SKM-1 (cell line): ENCODE results near the gene CD2BP2.
"Not testable (repeated sequence)": the region's sequence is repeated elsewhere in the genome, so short reads cannot be mapped to it uniquely, and the experiment has no call there.

Experiments used
- DNase-seq: peaks from one replicate; lab custom pipeline; 2025; ENCODE audit not compliant: unreplicated experiment; lab: John Stamatoyannopoulos, UW

The CD2BP2 gene

DNA sequence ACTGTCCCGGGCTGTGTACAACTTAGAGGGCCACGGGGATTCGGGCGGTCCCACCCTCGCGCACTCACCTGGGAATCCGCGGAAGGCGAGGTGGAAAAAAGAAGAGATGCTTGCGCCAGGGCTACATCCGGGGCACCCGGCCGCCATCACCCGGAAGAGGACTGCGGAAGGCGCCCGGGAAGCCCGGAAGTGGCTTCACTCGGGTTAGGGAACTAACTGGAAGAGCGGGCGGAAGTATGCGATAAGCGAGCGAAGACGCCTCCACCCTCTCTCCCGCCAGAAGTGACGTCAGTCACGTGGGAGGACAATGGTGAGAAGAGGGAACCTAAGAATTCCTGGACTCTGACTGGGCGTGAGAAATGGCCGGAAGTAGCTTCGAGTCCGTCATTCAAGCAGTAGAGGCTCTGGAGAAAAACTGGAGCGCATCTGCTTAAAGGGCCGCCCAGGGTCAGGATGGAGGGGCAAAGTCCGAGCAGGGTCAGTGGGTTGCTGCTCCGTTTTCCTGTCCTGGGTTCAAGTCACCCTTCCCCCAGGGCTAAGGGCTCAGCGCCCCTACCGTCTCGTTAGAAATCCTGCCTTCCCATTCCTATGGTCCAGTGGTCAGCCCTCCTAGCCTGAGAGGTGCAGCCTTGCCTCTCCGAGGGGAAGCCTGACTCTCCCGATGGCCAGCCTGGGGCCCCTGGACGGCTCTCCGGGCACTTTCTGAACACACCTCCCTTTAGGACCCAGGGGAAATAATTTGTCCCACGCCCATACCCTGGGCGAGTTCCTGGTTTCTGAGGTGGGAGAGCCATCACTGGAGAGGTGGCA is at the start of gene CD2BP2:
CD2BP2 (minus strand) TSS at position 165 of the 810 bp plus-strand sequence. CDS start 627 bp downstream, outside the sequence.
- peak; percentile 96 for DNase-seq

DNA sequence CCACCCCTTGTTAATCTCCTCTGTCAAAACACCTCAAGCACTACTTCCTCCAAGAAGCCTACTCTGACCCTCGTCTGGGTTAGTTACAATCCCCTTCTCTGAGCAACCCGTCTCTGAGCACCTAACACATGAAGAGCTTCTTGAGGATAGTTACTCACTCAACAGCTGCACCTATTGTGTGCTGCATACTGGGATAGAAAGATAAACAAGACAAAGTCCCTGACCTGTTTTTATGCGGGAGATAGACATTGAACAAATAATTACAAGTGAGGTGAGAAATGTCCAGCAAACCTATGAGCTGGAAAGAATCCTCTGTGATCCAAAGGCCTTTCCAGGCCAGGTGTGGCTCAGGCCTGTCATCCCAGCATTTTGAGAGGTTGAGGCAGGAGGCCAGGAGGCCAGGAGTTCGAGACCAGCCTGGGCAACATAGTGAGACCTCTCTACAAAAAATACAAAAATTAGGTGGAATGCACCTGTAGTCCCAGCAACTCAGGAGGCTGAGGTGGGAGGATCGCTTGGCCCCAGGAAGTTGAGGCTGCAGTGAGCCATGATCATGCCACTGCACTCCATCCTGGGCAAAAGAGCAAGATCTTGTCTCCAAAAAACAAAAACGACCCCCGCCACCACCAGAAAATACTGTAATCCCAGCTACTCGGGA is 46.8 kb upstream of the CD2BP2 start:
- DNase-seq, result no peak

DNA sequence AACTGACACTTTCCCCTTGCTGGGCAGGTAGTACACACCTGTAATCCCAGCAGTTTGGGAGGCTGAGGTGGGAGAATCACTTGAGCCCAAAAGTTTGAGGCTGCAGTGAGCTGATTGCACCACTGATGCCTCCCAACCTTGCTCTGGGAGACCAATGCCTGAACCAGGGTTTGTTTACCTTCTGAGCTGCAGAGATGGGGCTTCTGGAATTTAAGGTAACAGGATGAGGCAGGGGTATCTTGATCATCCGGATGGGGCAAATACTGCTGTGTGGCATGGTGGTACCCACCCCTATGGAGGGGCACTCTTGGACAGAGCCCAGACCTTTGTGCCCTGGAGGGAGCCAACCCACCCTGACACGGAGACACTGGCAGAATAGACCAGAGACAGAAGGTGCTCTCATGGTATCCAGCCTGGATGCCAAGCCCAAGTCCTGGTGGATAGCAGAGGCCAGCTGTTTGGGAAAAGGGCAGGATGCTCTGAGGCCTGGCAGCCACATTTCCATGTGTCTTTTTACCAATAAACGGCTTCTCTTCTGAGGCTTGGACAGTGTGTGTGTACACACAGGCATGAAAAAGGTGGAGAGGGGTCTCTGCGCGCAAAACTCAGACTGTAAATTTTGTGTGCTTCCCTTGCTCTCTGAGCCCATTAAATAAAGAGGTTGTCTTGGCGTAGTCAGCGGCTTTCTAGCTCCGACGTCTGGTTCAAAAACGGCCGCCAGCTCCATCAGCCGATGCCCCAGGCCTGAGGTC is 44.5 kb upstream of the CD2BP2 start:
- no peak for DNase-seq

DNA sequence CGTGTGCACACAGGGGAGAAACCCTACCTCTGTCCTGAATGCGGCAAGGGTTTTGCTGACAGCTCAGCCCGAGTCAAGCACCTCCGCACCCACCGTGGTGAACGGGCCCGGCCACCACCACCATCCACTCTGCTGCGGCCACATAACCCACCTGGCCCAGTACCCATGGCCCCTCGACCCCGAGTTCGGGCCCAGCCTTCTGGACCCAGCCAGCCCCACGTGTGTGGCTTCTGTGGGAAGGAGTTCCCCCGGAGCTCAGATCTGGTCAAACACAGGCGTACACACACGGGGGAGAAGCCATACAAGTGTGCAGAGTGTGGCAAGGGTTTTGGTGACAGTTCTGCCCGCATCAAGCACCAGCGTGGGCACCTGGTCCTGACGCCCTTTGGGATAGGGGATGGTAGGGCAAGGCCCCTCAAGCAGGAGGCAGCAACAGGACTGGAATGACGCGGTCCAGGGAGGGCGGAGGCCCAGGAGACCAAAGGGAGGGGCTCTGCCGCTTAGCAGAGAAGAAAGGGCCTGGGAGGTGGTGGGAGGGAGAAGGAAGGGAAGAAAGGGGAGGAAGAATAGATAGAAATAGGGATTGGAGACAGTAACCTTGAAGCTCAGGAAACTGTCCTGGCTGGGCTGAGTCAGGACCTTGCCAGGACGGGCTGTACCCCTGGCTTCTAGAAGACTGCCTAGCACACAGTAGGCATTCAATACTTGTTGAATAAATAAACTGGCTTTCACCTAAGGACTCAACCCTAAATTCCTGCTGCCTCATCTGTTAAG is 43.7 kb upstream of the CD2BP2 start:
- DNase-seq, result no peak

DNA sequence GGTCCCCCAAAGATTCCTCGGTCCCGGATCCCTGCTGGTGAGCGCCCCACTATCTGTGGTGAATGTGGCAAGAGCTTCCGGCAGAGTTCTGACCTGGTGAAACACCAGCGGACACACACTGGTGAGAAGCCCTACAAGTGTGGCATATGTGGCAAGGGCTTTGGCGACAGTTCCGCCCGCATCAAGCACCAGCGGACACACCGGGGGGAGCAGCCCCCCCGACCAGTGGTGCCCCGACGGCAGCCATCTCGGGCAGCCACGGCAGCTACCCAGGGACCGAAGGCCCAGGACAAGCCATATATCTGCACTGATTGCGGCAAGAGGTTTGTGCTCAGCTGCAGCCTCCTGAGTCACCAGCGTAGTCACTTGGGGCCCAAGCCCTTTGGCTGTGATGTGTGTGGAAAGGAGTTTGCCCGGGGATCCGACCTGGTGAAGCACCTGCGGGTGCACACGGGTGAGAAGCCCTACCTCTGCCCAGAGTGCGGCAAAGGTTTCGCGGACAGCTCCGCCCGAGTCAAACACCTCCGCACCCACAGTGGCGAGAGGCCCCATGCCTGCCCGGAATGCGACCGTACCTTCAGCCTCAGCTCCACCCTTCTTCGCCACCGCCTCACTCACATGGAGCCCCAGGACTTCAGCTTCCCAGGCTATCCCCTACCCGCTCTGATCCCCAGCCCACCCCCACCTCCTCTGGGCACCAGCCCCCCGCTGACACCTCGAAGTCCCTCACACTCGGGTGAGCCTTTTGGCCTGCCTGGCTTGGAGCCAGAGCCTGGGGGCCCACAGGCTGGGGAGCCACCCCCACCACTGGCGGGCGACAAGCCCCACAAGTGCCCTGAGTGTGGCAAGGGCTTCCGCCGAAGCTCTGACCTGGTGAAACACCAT is 42.9 kb upstream of the CD2BP2 start:
- no peak for DNase-seq

DNA sequence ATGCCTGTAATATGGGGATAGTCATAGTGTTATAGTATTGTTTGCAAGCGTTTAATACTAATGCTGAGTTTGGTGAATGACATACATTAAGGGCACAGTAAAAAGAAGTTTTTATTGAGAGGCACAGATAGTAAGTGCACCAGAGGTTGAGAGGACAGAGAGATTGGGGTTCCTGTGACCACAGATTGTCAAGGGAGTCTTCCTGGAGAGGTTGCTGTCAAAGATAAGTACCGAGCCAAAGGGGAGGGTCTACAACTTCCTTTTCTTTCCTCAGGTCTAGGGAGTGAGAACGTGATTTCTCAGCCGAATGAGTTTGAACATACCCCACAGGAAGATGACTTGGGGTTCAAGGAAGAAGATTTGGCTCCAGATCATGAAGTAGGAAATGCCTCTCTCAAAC is 41.9 kb upstream of the CD2BP2 start:
- no peak for DNase-seq

DNA sequence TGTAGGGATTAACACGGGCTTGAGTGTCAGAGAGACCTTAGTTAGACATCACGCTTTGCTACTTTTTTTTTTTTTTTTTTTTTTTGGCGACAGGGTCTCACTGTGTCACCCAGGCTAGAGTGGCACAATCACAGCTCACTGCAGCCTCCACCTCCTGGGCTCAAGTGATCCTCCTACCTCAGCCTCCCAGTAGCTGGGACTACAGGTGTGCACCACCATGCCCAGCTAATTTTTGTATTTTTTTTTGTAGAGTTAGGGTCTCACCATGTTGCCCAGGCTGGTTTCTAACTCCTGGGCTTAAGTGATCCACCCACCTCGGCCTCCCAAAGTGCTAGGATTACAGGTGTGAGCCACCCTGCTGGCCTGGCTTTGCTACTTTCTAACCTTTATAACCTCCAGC is 41.5 kb upstream of the CD2BP2 start:
- DNase-seq, result not testable (repeated sequence)

DNA sequence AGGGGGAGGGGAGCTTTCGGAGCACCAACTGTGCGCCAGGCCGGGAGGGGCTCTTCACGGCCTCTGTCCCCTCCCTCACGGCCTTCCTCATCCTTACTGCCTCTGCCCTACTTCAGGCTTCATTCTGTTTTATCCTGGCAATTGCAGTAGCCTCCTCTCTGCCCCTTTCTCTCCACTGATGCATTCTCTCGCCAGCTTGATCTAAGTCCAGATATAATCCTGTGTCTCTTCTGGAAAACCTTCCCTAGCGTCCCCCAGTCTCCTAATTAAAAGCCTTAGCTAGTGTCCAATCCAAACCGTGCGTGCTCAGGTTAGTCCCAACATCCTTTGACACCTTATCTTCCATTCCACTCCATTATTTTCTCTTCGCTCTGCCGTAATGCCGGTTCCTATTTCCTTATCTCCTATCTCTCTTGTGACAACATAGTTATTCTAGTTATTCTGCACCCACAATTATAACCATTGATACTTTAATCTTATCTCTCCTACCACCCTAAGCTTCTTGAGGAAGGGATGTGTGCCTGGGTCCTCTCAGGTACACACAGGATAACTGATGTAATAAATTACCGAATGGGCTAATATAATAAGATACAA is 41.0 kb upstream of the CD2BP2 start:
- DNase-seq, result no peak

DNA sequence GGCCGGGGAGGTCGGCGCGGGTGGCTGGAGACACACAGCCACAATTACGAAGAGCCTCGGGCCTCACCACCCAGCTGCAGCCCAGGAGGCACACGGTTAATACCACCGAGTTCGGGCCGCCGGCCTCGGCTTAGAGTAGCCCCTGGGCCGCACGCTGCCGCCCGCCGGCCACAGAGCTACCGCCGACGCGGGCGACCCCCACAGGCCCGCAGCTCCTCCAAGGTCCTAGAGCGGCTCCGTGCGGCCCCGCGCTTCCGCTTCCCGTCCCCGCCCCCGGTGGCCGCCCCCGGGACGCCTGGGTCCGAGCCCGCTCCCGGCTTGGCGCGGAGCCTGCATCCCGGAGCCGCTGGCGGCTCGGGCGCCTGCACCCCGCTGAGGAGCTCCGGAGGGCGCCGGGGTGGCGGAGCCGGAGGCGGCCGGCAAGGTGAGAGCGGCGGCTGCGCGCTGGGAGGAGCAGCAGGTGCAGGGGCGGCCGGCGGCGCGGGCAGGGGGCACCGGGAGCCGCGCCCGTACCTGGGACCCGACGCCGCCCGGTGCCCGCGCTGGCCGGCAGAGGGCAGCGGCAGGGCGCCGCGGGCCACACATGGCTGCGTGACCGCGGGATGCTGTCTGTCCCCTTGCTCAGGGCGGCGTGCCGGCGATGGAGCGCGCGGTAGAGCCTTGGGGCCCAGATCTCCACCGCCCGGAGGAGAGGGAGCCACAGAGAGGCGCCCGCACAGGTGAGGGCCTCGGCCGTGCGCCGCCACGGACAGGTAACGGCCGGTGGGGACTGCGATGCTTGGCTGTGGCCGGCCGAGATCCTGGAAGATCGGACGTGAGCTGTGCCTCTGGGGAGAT is 40.3 kb upstream of the CD2BP2 start, which contains the start of gene ZNF48:
ZNF48 (plus strand) TSS at position 266 of the 837 bp plus-strand sequence; CDS start at position 641, 375 bp downstream.
- peak; percentile 50 for DNase-seq

DNA sequence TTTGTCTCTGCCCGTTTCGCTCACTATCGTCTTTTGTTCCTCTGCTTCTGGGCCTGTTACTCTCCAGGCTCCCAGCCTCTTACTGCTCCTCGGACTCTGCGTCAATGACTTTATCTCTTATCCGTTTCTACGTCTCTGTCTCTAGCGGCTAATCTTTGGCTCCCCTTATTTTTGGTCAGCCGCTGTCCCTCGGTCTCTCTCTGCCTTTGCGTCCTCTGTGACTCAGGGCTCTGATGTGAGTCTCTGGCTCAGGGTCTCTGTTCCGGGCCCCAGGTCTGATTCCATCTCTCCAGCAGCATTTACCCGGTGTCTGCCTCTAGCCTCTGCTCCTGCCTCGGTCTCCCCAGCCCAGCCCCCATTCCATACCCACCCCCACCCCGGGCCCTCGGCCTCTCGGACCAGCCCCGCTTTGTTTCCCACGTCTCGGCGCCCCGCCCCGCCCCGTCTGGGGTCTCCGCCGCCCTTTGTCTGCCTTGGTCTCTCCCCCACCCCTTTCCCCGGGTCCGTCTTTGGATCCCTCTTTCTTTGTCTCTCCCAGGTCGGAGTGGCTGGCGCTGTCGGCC is 39.6 kb upstream of the CD2BP2 start:
- DNase-seq, result no peak

DNA sequence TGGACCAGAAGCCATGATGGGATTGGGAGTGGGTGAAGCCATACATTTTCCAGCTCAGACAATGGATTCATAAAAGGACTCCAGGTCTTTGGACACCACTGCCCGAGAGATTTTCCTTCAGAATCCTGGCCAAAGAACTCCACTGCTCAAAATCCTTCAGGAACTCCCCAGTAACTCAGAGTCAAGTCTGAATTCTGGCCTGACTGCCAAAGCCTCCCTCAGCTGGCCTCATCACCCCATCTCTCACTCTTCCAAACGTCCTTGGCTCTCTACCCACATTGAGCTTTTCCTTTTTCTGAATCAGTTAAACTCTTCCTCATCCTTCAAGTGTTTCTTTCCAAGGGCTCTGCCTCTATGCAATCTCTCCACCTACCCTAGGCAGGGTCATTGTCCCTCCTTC is 28.4 kb upstream of the CD2BP2 start:
- DNase-seq, result no peak

DNA sequence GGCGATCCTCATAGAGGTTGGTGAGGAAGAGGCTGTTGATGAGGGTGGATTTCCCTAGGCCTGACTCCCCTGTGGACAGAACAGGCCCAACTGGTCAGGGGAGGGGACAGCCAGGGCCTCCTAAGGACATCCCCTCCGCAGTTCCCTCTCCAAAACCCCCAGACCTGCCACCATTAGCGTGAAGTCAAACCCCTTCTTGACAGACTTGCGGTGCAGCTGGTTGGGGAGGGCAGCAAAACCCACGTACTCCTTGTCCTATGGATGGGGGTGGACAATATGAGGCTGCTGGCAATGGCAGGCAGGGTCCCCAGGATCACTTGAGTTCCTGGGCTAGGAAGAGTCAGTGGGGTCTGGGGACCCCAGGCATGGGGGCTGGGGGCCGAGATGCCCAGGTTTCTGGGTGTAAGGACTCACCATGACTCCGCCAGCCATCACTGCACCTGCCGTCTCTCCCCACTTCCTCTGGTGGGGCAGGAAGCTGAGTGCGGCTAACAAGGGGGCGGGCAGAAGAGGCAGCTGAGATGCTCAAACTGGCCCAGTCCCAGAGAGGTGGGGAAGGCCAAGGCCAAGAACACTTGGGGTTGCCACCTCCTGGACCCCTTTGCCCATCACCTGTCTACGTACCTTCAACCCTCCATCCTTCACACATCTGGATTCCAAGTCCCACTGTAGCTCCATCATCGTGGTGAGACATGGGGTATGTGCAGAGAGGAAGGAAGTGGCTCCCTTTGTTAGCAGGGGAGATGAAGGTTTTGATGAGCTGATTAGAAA is 27.2 kb upstream of the CD2BP2 start, which contains the start of gene SEPTIN1:
SEPTIN1 (minus strand) TSS at position 451 of the 771 bp plus-strand sequence; CDS start at position 432, 19 bp downstream.
- DNase-seq, result no peak

DNA sequence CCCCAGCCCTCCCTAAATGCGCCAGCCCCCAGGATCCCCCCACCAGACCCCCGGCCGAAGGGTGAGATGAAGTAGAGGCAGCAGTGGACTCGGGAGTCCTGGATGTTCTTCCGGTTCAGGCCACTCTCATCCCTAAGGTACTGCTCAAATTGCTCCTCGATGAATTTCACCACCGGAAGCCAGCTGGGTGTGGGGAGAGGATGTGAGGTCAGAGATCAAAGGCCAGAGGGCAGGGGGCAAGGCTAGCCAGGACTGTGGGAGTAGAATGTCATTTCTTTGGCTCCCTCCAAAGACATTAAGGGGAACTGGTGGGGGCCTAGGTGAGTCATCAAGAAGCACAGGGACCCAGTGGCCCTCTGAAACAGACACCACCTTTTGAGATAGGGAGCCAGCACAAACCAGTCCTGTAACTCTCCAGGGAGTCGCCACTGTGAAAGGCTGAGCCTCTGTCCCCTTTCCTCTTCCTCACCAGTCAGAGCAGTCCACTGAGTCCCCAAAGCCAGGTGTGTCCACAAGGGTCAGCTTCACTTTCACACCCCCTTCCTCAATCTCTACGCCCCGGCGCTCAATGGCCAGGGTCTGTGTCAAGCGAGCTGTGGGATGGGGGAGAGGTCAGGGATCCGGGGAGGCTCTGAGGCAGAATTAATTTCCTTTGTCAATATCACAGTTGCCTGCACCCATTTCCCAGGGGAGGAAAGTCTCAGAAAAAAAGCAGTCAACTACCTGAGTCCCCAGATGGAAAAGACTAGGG is 26.4 kb upstream of the CD2BP2 start:
- DNase-seq, result no peak

DNA sequence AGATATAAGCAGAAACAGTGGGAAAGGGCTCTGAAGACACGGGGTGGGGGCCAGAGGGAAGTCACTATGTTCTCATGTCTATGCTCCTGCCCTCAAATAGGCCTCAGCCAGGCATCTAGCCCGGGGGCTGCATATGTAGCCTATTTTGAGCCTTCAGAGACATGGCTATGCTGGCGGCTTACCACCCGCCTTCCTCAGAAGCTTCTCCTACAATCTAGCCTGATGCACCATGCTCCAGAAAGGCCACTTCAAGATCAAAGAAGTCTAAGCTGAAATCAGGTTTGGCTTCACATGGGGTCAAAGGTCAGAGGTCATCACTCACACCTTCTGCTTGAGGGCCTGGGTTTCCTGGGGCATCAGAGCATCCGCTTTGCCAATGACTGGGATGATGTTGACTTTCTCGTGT is 25.7 kb upstream of the CD2BP2 start:
- DNase-seq, result no peak

DNA sequence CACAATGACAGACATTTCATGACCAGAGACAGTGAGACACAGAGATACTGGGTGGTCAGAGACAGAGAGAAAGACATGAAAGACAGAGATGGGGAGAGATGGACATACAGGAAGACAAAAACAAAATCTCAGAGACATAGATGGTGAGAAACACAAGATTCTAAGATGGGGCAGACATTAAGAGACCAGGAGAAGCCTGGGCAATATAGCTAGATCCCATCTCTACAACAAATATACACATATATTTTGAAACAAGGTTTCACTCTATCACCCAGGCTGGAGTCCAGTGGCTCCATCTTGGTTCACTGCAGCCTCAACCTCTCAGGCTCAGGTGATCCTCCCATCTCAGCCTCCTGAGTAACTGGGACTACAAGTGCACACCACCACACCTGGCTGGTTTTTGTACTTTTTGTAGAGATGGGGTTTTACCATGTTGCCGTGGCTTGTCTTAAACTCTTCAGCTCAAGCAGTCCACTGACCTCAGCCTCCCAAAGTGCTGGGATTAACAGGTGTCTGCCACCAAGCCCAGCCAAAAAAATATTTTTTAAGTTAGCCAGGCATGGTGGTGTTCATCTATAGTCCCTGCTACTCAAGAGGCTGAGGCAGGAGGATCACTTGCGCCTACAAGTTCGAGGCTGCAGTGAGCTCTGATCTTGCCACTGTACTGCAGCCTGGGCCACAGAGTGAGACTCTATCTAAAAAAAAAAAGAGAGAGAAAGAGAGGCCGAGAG is 25.1 kb upstream of the CD2BP2 start:
- no peak for DNase-seq

DNA sequence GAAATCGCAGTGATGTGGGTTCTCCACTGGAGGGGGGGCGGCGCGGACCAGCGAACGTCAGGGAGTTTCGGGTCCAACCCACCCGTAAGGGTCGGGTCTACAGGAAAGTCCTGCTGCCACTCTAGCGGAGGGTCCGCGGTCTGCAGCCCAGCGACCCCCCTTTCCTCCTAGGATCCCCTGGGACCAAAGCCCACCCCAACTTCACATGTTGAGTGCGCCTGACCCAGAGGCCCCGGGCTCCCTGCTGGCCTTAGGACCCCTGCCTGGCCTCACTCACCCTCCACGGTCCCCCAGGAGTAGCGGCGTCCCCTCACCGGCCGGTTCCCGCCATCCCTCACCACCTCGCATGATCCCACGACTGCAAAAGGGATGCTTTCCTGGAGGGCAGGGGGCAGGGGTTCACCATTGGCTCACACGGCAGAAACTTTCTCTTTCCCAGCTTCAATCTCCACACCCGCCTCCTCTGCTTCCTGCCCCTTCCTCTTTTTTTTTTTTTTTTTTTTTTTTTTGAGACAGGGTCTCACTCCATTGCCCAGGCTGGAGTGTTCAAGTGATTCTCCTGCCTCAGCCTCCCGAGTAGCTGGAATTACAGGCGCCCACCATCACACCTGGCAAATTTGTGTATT is 24.2 kb upstream of the CD2BP2 start:
- DNase-seq, result no peak
